Astrocyte (in vitro differentiated cells and primary cell): ENCODE results near the gene MADD. TPM values are rescaled to one million over a fixed set of nuclear protein-coding genes. Genes with fewer than 3 reads are reported as not detected.

ENCODE experiments used
- DNase-seq: peaks from one replicate; pipeline ENCODE4 v3.0.0-alpha.2; 2010; ENCODE audit warnings: low read depth
- FAIRE-seq: peaks from 2 replicates; lab custom pipeline; 2011; peaks lifted over from hg19 to GRCh38; lab: Jason Lieb, UNC
- H2AFZ ChIP-seq: 2 replicates; pipeline ENCODE4 v1.6.0; 2012; ENCODE audit warnings: low read depth, low read length, inconsistent platforms
- H3K27ac ChIP-seq: 2 replicates; pipeline ENCODE4 v1.5.1; 2011; ENCODE audit warnings: low read depth, low read length, inconsistent platforms
- H3K27me3 ChIP-seq: 2 replicates; pipeline ENCODE4 v1.6.0; 2011; ENCODE audit warnings: low read length, inconsistent platforms; ENCODE audit not compliant: insufficient read depth
- H3K36me3 ChIP-seq: 2 replicates; pipeline ENCODE4 v1.5.1; 2011; ENCODE audit warnings: low read length, inconsistent platforms; ENCODE audit not compliant: insufficient read depth
- H3K4me1 ChIP-seq: 2 replicates; pipeline ENCODE4 v1.5.1; 2011; ENCODE audit warnings: low read length, inconsistent platforms; ENCODE audit not compliant: insufficient read depth
- H3K4me2 ChIP-seq: 2 replicates; pipeline ENCODE4 v1.6.0; 2012; ENCODE audit warnings: low read length, inconsistent platforms
- H3K4me3 ChIP-seq: 2 replicates; pipeline ENCODE4 v1.5.1; 2011; ENCODE audit warnings: low read depth, mild to moderate bottlenecking, low read length, inconsistent platforms; ENCODE audit not compliant: insufficient read depth
- H3K79me2 ChIP-seq: 2 replicates; pipeline ENCODE4 v1.6.0; 2012; ENCODE audit warnings: mild to moderate bottlenecking, low read length, inconsistent platforms; ENCODE audit not compliant: insufficient read depth
- H3K9ac ChIP-seq: 2 replicates; pipeline ENCODE4 v1.6.0; 2012; ENCODE audit warnings: mild to moderate bottlenecking, low read length, inconsistent platforms
- H3K9me3 ChIP-seq: 2 replicates; pipeline ENCODE4 v1.5.1; 2012; ENCODE audit warnings: low read depth, mild to moderate bottlenecking, low read length, inconsistent platforms; ENCODE audit not compliant: insufficient read depth
- H4K20me1 ChIP-seq: 2 replicates; pipeline ENCODE4 v1.6.0; 2012; ENCODE audit warnings: low read length, inconsistent platforms; ENCODE audit not compliant: insufficient read depth
- H3K27ac Mint-ChIP-seq: one replicate; pipeline ENCODE4 v1.8.0; 2021; ENCODE audit warnings: mild to moderate bottlenecking, mixed read lengths; ENCODE audit not compliant: unreplicated experiment
- H3K27me3 Mint-ChIP-seq: one replicate; pipeline ENCODE4 v1.8.0; 2021; ENCODE audit warnings: low read depth, mixed read lengths; ENCODE audit not compliant: unreplicated experiment
- H3K36me3 Mint-ChIP-seq: one replicate; pipeline ENCODE4 v1.8.0; 2021; ENCODE audit warnings: low read depth, mixed read lengths; ENCODE audit not compliant: unreplicated experiment
- H3K4me1 Mint-ChIP-seq: one replicate; pipeline ENCODE4 v1.8.0; 2021; ENCODE audit warnings: low read depth, mixed read lengths; ENCODE audit not compliant: unreplicated experiment
- H3K4me3 Mint-ChIP-seq: one replicate; pipeline ENCODE4 v1.8.0; 2021; ENCODE audit warnings: mild to moderate bottlenecking, moderate library complexity, mixed read lengths; ENCODE audit not compliant: unreplicated experiment
- H3K9me3 Mint-ChIP-seq: one replicate; pipeline ENCODE4 v1.8.0; 2021; ENCODE audit warnings: mild to moderate bottlenecking, mixed read lengths; ENCODE audit not compliant: unreplicated experiment
- EZH2 ChIP-seq: IDR thresholded peaks from 2 replicates; pipeline ENCODE4 v1.6.1; 2012; ENCODE audit warnings: mild to moderate bottlenecking, low read length, inconsistent platforms; ENCODE audit not compliant: insufficient read depth
- total RNA-seq: library from RNA; stranded (reverse); gene quantifications from 2 replicates; pipeline ENCODE4 v1.2.1, GENCODE V29; 2021
- TF ChIP-seq, protein P1 (sequence below): IDR thresholded peaks from 2 replicates; pipeline ENCODE4 v1.5.1; 2011; ENCODE audit warnings: low read depth, mild to moderate bottlenecking, inconsistent platforms, low read length, moderate library complexity; ENCODE audit not compliant: insufficient read depth

The MADD gene
- total RNA-seq, 1 donor from 2014 or later, result 22.9 TPM

GRCh38 chr11:47236482-47236881 lies 33.5 kb upstream of the MADD start:
- no peak overlapping the region for H3K4me3 ChIP-seq
- no peaks in the 10 kb centered on the region for H3K79me2 ChIP-seq
- Mint-ChIP-seq H3K4me3 (no peak overlapping the region), H3K4me1 (peaks cover 29% of the 10 kb centered on the region), H3K27ac (no peak overlapping the region), H3K9me3 (no peaks in the 10 kb centered on the region), H3K36me3 (peaks cover 32% of the 10 kb centered on the region), H3K27me3 (no peaks in the 10 kb centered on the region)
- H3K27me3 ChIP-seq, result no peaks in the 10 kb centered on the region
- DNase-seq (peak; percentile 34), FAIRE-seq (no peak)
- peaks cover 18% of the 10 kb centered on the region for H3K36me3 ChIP-seq
- H3K9ac ChIP-seq, result no peak overlapping the region
- no peak overlapping the region for H2AFZ ChIP-seq
- H3K4me1 ChIP-seq, result peaks cover 19% of the 10 kb centered on the region
- no peak overlapping the region for H3K4me2 ChIP-seq
- no peaks in the 10 kb centered on the region for H3K9me3 ChIP-seq
- H3K27ac ChIP-seq, result no peak overlapping the region
- no peaks in the 10 kb centered on the region for H4K20me1 ChIP-seq
- TF ChIP-seq, protein P1, sequence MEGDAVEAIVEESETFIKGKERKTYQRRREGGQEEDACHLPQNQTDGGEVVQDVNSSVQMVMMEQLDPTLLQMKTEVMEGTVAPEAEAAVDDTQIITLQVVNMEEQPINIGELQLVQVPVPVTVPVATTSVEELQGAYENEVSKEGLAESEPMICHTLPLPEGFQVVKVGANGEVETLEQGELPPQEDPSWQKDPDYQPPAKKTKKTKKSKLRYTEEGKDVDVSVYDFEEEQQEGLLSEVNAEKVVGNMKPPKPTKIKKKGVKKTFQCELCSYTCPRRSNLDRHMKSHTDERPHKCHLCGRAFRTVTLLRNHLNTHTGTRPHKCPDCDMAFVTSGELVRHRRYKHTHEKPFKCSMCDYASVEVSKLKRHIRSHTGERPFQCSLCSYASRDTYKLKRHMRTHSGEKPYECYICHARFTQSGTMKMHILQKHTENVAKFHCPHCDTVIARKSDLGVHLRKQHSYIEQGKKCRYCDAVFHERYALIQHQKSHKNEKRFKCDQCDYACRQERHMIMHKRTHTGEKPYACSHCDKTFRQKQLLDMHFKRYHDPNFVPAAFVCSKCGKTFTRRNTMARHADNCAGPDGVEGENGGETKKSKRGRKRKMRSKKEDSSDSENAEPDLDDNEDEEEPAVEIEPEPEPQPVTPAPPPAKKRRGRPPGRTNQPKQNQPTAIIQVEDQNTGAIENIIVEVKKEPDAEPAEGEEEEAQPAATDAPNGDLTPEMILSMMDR, result no peak
- TF ChIP-seq EZH2, result no peak

DNA sequence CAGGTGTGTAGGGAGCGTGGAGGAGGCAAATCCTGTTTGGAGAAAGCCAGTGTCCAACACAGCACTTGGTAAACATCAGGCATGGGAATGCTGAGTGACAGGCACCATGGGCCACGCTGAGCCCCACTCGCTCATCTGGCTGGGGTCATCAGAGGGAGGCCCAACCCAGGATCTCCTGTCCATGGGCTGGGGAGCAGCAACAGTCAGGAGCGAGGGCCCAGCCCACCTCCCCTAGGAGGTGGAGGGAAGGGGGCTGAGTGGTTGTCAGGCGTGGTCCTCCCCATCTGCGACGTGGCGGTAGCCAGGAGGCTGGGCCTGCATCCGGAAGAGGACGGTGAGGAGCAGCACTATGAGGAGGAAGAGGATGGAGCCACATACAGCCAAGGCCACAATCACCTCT lies 30.1 kb upstream of the MADD start:
- Histone ChIP-seq H3K9ac (no peak overlapping the region), H3K27ac (no peak overlapping the region), H3K27me3 (no peaks in the 10 kb centered on the region), H3K4me1 (peaks cover 5% of the 10 kb centered on the region), H4K20me1 (peaks cover 4% of the 10 kb centered on the region), H2AFZ (no peak overlapping the region), H3K4me2 (no peak overlapping the region), H3K9me3 (no peaks in the 10 kb centered on the region), H3K4me3 (no peak overlapping the region), H3K79me2 (no peaks in the 10 kb centered on the region), H3K36me3 (peaks cover 18% of the 10 kb centered on the region)
- DNase-seq (no peak), FAIRE-seq (no peak)
- no peak for TF ChIP-seq EZH2
- TF ChIP-seq, protein P1, result no peak
- H3K27ac Mint-ChIP-seq, result no peak overlapping the region
- H3K27me3 Mint-ChIP-seq, result no peaks in the 10 kb centered on the region
- H3K36me3 Mint-ChIP-seq, result peaks cover 40% of the 10 kb centered on the region
- no peak overlapping the region for H3K4me3 Mint-ChIP-seq
- peaks cover 3% of the 10 kb centered on the region for H3K9me3 Mint-ChIP-seq
- H3K4me1 Mint-ChIP-seq, result peaks cover 26% of the 10 kb centered on the region

DNA sequence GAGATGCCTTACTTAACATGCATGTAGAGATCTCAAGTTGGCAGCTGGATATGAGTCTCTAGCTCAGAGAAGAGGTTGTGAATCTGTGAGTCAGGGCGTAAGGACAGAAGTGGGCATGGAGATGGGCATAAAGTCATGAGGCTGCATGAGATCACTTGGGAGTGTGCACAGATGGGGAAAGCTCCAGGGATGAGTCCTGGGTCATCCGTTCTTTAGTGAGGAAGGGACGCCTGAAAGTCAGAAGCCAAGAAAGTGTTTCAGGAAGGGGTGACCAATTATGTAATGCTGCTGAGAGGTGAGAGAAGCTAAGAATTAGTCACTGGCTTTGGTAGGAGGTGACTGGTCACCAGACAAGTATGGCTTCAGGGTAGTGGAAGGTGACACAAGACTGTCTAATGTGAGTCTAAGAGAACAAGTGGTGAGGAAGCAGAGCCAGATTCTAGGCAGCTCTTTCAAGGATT lies 28.1 kb upstream of the MADD start:
- peaks cover 2% of the 10 kb centered on the region for H3K79me2 ChIP-seq
- no peak overlapping the region for H3K4me3 ChIP-seq
- H3K9me3 ChIP-seq, result no peaks in the 10 kb centered on the region
- Mint-ChIP-seq H3K4me1 (peaks cover 21% of the 10 kb centered on the region), H3K9me3 (peaks cover 3% of the 10 kb centered on the region), H3K27ac (peak overlapping the region; percentile 2), H3K36me3 (peaks cover 45% of the 10 kb centered on the region), H3K27me3 (no peaks in the 10 kb centered on the region), H3K4me3 (no peak overlapping the region)
- H3K4me1 ChIP-seq, result no peaks in the 10 kb centered on the region
- no peak for FAIRE-seq
- no peak overlapping the region for H2AFZ ChIP-seq
- no peak overlapping the region for H3K4me2 ChIP-seq
- H3K27ac ChIP-seq, result no peak overlapping the region
- no peak overlapping the region for H3K9ac ChIP-seq
- peaks cover 22% of the 10 kb centered on the region for H3K36me3 ChIP-seq
- H3K27me3 ChIP-seq, result no peaks in the 10 kb centered on the region
- TF ChIP-seq, protein P1, result no peak
- TF ChIP-seq EZH2, result no peak
- peak; percentile 12 for DNase-seq
- H4K20me1 ChIP-seq, result peaks cover 4% of the 10 kb centered on the region
